ENCODE results near the gene RPL37.
"Not testable (repeated sequence)": the region's sequence is repeated elsewhere in the genome, so short reads cannot be mapped to it uniquely, and the experiment has no call there.

Gene RPL37

GRCh38 chr5:40834849-40835787 lies at the start of gene RPL37:
RPL37 (minus strand) TSS chr5:40835222; CDS start chr5:40835185, 37 bp downstream.
- peak; percentile 92 for DNase-seq (ENCODE audit: low spot score)

DNA sequence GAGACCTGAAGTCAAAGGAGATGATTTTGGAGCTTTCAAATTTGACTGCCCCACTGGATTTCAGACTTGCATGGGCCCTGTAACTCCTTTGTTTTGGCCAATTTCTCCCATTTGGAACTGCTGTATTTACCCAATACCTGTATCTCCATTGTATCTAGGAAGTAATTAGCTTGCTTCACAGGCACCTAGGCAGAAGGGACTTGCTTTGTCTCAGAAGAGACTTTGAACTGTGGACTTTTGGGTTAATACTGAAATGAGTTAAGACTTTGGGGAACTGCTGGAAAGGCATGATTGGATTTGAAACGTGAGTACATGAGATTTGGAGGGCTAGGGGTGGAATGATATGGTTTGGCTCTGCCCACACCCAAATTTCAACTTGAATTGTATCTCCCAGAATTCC lies 48.0 kb upstream of the RPL37 start:
- not testable (repeated sequence) for DNase-seq (ENCODE audit: low spot score)

- no peak for DNase-seq (ENCODE audit: low spot score)
These were observed 47.3 kb upstream of the RPL37 start for GRCh38 chr5:40882291-40882690.

DNA sequence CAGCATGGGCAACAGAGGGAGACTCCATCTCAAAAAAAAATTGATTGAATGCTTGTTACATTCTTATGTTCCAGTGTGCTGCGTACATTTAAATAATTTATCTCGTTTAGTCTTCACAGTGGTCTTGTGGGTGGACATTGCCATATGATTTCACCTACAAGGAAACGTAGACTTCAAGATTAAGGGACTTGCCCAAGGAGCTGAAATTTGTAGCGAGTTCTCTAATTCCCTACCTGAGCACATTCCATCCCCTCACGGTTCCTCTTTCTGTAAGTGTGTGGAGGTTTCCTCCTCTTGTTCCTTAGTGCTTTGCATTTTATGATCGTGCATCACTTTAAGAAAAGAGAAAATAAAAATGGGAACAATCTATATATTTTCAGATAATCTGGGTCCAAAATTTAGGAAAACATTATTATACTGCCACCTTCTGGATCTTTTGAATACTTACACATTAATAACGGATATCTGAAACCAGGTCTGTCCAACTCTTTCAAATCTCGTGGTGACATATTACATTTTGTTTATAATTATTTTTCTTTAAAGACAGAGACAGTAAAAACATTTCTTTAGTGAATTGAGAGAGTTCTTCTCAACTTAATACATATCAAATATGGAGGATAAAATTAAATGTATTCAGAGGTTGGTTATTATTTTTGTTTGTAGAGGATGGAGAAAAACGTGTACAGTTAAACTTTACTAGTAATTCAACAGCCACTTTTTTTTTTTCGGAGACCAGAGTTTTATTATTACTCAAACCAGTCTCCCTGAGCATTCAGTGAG lies 44.3 kb upstream of the RPL37 start:
- peak; percentile 56 for DNase-seq (ENCODE audit: low spot score)

GRCh38 chr5:40877371-40877988 lies 42.5 kb upstream of the RPL37 start:
- DNase-seq (ENCODE audit: low spot score): no peak

DNA sequence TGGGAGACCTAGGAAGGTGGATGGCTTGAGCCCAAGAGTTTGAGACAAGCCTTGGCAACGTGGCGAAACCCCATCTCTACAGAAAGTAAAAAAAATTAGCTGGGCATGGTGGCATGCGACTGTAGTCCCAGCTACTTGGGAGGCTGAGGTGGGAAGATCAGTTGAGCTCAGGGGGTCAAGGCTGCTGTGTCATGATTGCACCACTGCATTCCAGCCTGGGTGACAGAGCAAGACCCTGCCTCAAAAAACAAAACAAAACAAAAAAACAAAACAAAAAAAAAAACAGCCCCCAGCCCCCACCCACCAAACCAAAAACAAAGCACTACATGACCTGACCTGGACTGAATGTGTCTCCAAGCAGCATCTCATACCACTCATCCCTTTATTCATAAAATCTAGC lies 40.9 kb upstream of the RPL37 start:
- DNase-seq (ENCODE audit: low spot score): no peak

DNA sequence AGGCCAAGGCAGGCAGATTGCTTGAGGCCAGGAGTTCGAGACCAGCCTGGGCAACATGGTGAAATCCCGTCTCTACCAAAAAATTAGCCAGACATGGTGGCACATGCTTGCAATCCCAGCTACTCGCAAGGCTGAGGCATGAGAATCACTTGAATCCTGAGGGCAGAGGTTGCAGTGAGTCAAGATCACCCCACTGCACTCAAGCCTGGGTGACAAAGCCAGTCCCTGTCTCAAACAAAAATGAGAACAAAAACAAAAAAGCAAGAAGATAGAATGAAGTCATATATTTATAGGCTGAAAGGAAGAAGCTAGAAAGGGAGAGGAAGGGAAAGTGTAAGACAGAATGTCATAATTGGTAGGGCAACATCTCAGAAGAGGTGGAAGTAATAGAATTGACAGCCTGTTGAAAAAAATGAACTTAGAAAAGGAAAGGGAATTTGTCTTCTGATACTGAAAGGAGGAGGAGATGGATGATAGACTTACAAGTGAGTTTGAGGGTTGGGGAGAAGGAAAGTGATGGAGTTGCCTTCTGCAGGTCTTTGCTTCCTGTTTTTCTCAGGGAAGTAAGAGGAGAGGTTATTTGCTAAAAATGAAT lies 38.4 kb upstream of the RPL37 start:
- no peak for DNase-seq (ENCODE audit: low spot score)

DNA sequence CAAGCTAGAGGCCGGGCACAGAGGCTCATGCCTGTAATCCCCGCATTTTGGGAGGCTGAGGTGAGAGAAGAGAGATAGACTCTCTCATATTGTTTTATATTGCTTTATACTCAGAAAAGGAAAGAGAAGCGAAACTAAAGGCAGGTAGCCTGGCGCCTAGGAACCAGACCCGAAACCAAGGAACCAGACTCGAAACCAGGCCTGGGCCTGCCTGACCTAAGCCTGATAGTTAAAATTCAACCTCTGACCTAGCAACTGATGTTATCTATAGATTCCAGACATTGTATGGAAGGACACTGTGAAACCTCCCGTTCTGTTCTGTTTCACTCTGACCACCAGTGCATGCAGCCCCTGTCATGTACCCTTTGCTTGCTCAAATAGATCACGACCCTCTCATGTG lies 37.2 kb upstream of the RPL37 start:
- DNase-seq (ENCODE audit: low spot score): not testable (repeated sequence)

DNA sequence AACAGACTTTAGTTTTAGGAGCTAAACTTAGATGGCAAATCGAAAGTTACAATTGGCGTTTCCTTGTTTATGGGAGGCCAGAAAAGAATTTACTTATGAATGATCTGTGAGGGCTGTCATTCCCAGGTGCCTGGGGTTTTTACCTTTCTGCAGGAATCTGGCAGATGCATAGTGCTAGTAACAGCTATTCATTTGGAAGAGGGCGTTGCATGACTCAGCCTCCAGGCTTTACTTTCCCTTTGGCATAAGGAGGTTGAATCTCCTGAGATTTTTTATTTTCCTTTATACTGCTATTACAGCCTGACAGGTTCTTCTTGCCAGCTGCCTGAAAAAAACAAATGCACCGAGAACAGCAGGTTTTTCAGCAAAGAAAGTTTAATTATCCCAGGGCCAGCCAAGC lies 36.2 kb upstream of the RPL37 start:
- DNase-seq (ENCODE audit: low spot score): no peak

DNA sequence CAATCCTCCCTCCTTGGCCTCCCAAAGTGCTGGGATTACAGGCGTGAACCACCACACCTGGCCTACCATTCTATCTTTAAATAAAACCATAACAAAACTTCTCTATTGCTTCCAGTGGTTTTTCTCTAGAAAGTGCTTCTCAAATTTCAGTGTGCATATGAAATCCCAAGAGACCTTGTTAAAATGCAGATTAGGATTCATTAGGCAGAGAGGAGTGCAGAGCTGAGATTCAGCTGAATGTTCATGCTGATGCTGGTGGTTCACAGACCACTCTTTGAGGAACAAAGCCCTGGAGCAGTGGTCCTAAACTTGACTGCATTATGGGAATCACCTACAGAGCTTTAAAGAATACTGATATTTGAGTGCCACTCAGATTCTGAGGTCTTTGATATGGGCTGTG lies 34.4 kb upstream of the RPL37 start:
- no peak for DNase-seq (ENCODE audit: low spot score)

- DNase-seq (ENCODE audit: low spot score): no peak
These were observed 31.8 kb upstream of the RPL37 start for GRCh38 chr5:40866844-40867243.

DNA sequence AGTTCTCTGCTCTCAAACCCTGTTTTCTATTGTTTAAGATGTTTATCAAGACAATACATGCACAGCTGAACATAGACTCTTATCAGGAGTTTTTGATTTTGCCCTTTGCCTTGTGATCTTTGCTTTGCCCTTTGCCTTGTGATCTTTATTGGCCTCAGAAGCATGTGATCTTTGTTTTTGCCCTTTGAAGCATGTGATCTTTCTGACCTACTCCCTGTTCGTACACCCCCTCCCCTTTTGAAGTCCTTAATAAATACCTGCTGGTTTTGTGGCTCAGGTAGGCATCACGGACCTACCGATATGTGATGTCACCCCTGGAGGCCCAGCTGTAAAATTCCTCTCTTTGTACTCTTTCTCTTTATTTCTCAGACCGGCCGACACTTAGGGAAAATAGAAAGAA lies 30.0 kb upstream of the RPL37 start:
- DNase-seq (ENCODE audit: low spot score): not testable (repeated sequence)

DNA sequence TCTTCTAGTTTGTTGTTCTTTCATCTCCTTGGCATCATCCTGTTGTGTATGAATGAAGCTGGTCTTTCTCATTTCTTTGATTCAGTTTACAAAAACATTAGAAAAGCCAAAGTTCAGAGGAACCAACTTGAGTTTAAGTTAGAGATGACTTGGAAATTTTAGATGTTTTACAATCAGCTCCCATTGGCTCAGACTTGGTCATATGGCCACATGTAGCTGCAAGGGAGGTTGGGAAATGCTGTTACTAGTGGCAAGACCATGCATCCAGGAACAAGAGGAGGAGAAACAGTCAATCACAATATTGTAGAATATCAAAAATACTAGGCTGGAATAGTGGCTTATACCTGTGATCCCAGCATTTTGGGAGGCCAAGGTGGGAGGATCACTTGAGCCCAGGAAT lies 25.7 kb upstream of the RPL37 start:
- DNase-seq (ENCODE audit: low spot score): no peak

- peak; percentile 28 for DNase-seq (ENCODE audit: low spot score)
These were observed 18.7 kb upstream of the RPL37 start for GRCh38 chr5:40853632-40854192.

DNA sequence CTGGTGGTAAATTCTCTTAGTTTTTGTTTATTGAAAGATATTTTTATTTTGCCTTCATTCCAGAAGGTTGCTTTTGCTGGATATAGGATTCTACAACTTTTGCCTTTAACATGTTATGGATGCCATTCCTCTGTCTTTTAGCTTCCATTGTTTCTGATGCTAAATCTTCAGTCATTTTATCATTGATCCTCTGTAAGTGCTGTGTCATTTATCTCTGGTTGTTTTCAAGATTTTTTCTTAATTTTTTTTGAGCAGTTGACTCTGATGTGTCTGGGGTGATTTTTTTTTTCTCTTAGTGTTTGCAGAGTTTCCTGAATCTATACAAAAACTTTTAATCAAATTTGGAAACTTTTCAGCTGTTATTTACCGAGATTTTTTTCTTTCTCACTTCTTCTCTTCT lies 12.5 kb upstream of the RPL37 start:
- DNase-seq (ENCODE audit: low spot score): no peak

GRCh38 chr5:40846371-40846770 lies 11.3 kb upstream of the RPL37 start:
- DNase-seq (ENCODE audit: low spot score): no peak

- no peak for DNase-seq (ENCODE audit: low spot score)
These were observed 9.5 kb upstream of the RPL37 start for GRCh38 chr5:40844565-40844964.

DNA sequence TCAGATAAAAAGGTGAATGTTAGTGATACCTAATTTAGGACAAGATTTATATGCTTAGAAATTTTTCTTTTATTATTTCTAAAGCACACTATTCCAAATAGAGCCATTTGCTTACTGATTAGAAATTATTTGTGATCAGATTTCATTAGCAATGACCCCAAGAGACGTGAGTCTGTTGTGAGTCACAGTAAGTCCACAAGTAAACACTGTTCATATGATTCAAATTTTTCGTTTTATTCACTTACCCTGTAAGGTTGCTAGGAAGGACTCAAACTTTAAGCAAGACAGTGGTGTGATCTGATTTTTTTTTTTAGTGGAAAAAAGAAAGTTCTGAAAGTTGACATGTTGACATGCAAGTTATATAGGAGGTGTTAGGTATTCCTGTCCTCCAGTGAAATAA lies 7.3 kb upstream of the RPL37 start:
- peak; percentile 28 for DNase-seq (ENCODE audit: low spot score)

DNA sequence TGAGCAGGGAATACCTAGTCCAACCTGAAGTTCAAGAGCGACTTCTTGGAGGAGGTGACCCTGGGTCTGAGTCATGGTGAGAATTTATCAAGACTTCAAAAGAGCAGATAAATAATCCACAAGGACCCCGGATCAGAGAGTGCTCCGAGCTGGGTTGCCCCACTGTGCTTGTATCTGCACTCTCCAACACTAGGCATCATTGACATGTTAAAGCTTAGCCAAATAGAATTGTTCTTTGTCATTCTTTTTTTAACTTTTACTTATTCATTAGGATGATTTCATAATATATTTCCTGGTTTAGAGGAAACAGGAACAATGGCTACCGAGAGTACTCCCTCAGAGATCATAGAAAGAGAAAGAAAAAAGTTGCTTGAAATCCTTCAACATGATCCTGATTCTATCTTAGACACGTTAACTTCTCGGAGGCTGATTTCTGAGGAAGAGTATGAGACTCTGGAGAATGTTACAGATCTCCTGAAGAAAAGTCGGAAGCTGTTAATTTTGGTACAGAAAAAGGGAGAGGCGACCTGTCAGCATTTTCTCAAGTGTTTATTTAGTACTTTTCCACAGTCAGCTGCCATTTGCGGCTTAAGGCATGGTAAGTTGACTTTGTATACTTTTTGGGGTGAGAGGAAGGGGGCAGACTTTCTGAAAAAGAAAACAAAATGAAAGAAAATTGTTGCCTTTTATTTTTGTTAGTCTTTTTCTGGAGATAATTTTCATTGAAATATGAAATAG lies 6.2 kb upstream of the RPL37 start, which contains the start of gene CARD6:
Gene CARD6, plus strand, starts transcription at position 300 of the 738 bp plus-strand sequence. Its CDS starts 16 bp downstream, at position 316.
- peak; percentile 53 for DNase-seq (ENCODE audit: low spot score)

GRCh38 chr5:40838086-40838485 lies 3.1 kb upstream of the RPL37 start:
- no peak for DNase-seq (ENCODE audit: low spot score)

- peak; percentile 59 for DNase-seq (ENCODE audit: low spot score)
These were observed 602 bp downstream of the RPL37 start for GRCh38 chr5:40834391-40834848.
